KG1 (cell line): ENCODE measurements around the gene MRPL37.
"Not testable (repeated sequence)": the region's sequence is repeated elsewhere in the genome, so short reads cannot be mapped to it uniquely, and the experiment has no call there.

Source experiments
- DNase-seq: peaks from one replicate; lab custom pipeline; 2025; lab: John Stamatoyannopoulos, UW

The MRPL37 gene

DNA sequence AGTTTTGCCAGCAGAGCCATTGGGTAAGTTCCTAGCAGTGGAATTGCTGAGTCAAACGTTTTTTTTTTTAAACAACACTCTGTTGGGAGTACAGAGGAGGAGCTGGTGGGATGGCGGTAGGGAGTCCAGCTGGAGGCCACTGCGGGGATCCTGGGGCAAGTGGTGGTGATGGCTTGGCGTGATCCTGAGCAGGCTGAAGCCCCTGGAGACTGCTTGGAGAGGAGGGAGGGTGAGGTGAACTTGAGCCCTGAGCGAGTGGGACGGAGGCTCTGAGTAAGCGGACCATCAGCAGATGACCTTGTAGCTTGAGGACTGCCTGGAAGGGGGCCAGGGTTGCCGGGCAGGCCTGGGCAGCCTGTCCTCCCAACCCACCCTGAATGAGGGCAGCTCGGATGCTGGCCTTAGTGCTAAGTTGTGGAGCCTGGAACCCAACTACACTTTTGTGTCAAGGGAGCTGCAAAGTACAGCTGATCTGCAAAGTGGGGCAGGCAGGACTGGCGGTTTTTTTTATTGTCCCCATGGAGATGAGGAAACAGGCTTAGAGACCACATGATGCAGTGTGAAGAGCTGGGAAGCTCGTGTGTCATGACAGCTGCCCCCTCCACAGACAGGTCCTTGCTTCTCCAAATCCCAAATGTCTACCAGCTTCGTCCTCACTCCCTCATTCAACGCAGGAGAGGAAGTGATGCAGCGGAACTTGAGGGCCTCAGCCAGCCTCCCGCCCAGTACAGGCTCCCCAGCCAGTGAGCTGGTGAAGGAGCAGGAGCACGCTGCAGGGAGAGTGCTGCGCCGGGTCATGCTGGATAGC, 20.2 kb downstream of the MRPL37 start:
- DNase-seq: no peak

DNA sequence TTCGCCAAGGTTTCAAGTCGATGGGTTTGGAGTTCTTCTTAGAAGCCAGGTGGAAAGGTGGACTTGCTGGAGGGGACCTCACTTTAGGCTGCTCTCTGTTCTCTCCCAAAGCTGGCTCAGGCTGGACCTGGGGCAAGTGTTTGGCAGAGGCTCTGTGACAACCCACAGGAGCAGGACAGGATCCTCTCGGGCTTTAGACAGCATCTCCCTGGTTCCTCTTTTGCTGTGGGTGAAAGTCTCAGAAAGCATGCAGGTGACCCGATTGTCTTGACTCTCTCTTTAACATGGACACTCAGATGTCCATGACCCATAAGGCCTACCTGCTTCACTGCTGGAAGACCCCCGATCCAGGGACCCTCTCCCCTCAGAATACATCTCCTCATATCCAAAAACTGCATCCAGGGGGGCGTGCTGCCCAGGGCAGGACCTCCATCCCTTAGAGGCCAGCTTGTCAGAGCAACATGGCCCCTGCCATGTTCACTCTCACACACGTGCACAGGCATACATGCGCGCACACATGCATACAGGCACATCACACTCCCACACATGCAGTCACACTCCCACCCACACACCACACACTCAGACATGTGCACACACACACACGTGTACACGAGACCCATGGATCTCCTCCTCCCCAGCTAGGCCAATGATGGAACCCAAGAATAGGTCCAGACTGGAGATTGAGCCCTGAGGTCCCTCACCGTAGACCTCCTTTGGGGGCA, 21.3 kb downstream of the MRPL37 start:
- no peak for DNase-seq

DNA sequence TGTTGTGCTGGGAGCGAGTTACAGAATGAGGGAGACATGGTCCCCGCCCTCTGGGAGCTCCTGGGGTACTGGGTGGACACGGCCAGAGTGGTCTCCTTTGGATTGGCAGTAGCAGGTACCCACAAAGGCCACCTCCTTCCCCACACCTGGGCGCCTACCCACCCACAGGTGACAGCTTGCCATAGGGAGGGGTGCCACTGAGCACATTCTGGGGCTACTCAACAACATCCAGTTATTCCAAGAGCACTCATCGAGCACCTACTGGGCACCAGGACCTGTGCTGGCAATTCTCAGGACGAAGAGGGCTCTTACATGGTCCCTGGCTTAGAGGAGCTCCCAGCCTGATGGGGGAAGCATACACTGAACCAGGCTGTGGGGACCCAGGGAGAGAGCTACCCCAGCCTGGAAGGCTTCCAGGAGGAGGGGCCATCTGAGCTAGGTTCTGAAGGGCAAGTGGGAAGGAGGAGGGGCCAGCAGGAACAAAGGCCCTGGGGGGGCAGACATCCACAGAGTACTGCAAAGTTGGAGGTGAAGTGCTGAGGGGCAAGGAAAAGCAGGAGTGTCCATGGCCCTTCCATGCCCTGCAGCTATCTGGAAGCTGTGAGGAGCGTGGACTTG, 22.0 kb downstream of the MRPL37 start:
- no peak for DNase-seq

DNA sequence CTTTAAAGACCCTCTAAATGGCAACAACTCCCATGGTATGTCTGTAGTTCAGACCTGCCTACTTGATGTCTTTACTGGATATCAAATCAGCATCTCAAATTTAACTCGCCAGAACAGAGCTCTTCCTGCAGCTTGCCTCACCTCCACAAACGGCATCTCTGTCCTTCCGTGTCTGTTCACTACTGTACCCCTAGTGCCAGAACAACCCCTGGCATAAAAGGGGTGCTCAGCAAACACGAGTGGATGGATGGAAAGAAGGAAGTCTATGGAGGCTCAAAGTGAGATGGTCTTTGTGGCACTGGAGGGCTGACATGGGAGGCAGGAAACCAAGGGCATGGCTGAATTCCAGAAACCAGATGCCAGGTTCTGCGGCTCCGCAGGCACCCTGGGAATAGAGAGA, 22.7 kb downstream of the MRPL37 start:
- no peak for DNase-seq

DNA sequence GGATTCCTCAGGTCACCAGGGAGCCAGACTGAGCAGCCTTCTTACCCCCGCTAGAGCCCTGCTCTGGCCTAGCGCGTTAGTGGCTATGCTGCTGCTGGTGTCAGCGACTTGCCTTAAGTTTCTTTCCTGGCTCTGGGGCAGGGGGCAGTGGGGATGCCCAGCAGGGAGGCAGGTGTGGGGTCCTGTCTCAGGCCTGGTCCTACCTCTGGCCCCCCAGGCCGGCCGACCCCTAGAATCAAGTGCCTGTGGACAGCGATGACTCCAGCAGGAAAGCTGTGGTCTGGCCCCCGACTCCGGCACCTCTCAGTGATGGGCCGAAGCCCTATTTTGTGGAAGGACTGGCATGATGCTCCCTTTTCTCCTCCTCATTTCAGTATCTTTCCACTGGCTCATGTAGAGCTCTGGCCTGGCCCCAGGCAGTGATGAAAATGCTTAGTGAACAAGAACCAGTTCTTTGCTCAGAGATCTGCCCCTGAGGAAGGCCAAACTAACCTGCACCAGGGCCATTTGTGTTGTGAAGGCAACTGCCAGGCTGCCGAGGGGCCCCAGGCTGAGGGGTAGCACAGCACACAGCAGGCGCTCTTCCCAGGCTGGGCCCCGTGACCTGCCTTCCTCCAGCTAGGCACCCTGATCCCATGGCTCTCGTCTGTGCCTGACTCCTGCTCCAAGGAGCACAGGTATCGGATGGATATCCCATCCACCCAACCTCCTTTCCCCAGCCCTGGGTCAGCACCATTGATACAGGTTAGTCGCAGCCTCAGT, 23.7 kb downstream of the MRPL37 start:
- DNase-seq: no peak

DNA sequence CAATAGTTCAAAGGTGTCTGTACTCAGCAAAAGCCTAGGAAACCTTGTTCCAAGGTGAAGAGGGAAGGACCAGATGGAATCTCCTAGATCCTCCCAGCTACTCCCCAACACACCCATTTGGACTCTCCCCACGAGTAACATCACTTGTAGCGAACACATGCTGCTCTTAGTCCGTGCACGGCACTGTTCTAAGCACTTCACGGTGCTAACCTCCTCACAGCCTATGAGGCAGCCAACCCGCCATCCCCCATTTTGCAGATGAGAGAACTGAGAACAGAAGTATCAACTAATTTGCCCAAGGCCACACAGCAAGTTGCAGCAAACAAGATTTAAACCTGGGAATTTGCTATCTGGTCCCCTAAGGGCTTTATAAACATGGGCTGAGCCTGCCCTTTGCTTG, 24.3 kb downstream of the MRPL37 start:
- no peak for DNase-seq

DNA sequence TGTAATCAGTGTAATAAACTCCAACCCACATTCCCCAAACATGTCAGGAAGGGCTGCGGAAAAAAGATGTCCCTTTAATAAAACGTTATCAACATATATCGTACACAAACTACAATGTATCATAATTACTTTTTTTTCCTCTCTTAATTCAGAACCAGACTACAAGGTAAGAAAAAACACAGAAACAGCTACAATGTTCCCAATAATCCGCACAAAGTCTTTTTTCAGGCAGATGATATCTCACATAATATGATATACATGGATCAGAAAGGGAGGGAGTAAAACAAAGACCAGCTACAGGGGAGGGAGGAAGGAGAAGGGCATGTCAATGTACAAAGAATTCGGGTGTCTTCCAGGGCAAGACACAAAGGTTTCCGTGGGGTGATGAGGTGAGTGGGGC, 25.4 kb downstream of the MRPL37 start:
- DNase-seq: no peak

DNA sequence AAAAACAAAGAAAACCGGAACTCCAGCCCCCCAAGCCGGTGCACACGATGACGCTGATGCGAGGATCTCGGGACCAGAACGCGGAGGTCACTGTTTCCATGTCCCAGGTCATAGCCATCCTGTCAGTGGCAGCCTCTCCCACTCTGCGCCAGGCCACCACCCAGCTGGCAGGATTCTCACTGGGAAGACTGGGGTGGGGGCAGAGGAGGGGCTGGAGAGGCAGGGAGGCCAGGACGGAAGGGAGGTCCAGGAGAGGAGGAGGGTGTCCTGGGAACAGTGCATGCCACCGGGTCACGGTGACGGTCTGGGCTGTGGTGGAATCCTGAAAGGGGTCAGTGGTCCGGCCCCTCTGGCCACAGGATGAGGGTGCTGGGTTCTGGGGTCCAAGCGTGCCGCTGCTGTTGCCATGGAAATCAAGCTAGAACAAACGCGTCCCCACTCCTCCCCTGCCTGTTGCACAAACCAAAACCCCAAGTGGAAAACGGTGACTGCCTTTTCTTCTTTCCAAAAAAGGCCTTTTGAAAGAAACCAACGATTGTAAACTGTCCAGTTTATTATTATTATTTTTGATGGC, 26.1 kb downstream of the MRPL37 start:
- no peak for DNase-seq

DNA sequence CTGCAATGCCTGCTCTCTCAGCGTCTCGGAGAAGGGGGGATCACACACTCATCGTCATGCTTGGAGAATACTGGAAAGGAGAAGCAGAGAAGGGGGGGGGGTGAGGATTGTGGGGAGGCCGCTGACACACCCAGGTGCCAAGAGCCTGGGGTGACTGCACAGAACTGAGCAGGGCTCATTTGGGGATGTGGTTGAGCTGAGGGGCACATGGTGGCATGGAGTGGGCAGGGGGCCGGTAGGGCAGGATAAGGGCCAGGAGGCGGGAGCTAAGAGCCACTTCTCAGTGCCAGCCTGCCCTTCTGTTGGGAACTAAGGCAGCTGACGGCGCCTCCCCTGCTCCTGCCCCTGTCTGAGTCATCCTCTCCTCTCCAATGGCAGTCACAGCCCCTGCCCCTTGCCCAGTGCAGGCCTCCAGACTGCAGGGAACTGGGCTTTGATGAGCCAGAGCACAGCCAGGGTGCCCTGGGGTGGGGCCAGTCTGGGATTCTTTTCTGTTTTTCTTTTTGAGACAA, 27.2 kb downstream of the MRPL37 start:
- DNase-seq: no peak

DNA sequence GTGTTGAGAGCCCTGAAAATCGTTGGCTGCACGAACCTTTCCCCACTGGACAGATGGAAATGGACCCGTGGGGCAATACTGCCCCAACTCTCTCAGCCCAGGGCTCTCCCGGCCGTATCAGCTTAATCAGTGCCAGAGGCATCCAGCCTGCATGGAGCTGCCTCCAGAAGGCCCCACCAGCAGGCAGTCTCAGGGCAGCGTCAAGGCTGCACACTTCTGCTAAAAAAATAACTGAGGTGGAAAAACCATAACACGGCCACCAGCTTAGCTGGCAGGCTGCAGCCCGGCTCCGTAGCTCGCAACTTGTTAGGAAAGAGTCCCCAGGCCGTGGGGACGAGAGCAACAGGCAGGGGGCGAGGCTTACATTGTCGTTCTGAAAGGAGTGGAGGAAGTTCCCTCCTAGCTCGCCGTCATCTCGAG, 27.9 kb downstream of the MRPL37 start:
- DNase-seq: no peak

DNA sequence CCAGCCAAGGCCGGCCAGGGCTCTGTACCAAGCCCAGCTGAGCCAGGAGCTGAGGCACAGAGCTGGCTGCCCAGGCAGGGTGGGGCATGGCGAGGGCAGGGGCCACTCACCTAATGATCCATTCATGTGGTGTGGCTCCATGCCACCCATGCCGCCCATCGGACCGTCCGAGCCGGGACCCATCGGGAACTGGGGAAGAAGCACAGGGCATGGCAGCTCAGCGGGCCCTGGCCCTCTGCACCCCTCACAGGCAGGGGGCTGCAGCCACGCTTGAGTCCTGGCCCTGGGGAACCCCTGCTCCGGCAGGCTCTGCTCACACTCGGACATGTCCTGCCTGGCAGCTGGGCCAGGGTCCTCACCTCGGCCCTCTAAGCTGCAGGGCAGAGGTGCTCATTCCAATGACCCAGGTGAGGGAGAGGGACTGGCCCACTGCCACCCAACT, 28.7 kb downstream of the MRPL37 start:
- no peak for DNase-seq

DNA sequence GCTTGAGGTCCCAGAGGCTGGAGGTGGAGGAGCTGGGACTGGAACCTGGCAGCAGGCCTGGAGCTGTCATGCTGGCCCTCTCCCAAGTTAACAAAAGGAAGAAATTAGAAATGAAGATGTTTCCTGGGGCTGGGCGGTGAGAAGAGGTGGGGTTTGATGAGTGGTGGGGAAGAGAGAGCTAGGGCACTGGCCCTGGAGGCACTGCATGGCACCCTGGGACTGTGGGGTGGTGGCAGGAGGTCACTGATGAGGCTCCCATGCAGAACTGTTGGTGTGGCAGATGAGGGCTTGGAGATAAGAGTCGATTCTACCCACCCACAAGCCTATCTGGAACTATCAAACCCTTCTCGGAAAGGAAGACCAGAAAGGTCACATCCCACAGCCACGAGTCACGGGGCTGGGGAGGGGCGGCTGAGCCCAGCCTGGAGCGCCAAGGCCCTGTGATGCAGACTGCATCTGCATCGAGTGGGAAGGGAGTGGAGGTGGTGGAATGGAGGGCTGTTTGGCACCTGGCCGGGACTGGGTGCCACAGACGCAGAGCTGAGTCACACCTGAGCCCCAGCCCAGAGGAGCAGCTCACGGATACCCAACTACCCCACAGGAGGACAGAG, 29.4 kb downstream of the MRPL37 start:
- no peak for DNase-seq

DNA sequence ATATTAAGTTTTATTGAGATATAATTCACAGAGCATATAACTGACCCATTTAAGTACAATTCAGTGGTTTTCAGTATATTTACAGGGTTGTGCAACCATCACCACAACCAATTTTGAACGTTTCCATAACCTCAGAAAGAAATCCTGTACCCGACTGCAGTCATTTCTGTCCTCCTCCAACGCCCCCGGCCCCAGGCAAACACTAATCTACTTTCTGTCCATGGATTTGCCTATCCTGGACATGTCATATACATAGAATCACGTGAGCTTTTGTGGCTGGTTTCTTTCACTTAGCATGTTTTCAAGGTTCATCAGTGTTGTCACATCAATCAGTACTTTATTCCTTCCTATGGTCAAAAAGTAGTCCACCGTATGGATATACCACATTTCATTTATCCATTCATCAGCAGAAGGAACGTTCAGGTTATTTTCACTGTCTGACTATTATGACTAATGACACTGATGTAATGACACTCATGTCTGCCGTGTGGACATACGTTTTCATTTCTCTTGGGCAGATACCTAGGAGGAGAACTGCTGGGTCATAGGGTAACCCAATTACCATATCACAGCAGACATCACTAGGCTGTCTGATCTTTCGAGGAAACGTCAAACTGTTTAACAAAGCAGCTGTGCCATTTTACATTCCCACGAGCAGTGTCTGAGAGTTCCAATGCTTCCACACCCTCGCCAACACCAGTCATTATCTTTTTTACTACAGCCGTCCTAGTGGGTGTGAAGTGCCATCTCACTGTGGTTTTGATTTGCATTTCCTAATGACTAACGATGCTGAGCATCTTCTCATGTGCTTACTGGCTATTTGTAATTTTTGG, 30.8 kb downstream of the MRPL37 start:
- DNase-seq: no peak

DNA sequence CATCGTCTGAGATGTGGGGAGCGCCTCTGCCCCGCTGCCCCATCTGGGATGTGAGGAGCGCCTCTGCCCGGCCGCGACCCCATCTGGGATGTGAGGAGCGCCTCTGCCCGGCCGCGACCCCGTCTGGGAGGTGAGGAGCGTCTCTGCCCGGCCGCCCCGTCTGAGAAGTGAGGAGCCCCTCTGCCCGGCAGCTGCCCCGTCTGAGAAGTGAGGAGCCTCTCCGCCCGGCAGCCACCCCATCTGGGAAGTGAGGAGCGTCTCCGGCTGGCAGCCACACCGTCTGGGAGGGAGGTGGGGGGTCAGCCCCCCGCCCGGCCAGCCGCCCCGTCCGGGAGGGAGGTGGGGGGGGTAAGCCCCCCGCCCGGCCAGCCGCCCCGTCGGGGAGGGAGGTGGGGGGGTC, 33.2 kb downstream of the MRPL37 start:
- DNase-seq: not testable (repeated sequence)

DNA sequence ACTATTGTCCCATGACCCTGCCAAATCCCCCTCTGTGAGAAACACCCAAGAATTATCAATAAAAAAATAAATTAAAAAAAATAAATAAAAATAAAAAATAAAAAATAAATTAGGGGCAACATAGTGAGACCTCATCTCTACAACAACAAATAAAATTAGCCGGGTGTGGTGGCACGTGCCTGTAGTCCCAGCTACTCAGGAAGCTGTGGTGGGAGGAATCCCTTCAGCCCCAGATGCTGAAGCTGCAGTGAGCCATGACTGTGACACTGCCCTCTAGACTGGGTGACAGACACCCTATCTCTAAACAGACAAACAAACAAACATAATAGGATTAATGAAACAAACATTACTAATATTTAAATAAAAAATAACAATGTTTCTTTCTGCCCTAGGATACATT, 34.3 kb downstream of the MRPL37 start:
- no peak for DNase-seq

DNA sequence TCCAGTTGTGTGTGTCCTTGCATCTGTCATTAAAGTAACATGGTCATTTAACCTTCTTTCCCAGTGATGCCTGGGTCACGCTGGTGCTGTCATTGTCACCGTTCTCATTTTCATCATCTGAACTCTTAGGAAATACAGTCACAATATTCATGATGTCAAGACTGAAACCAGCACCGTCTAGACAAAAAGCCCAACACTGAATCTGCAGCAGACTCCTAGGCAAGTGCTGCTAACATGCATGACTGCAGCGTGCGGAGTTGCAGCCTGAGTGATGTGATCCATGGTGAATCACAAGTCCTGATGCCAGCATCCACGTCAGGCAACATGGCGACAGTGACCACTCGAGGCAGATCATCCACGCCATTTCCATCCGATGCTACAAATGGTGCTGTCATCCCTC, 37.6 kb downstream of the MRPL37 start:
- DNase-seq: no peak

DNA sequence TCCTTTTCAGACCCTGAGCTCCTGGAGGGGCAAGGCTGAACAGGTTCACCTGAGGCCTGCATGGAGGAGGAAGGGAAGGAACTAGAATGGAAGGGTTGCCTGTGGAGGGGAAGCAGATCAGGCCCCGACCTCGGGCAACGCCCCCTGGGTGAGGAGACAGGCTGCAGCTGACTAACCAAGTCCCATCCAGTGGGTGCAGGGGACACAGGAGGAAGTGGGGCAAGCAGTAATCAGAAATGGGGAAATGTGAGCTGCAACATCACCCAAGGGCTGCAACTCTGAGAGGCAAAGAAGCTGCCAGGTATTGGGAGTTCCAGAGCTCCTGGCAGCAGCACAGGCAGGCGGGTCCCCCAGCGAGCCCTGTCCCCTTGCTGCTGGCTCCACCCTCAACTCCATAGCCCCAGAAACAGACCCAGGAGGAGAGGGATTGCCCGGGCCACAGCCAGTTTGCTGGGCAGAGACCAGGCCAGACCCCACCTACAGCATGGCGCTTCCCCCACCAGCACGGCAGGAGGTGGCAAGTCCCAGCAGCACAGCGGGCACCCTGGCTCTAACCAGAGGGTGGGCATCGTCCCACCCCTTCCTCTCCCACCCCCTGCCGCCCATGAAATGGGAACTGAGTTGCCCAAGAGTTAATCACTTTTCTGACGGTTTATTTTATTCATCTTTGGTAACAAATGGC, 38.5 kb downstream of the MRPL37 start:
- DNase-seq: peak; percentile 9

DNA sequence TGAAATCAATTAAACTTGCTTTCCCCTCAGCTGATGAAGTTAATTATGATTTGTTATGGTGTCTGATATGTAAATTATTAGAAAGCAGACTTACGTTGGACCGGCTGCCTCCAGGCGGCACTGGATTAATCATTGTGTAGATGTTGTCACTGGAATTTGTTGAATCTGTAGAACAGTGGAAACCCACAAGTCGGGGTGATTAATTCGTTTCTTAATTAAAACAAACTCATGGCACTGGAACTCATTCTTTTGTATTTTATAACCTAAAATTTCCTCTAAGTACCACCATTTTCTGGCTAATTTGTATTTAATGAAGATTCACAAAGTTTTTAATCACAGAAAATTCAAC, 39.0 kb downstream of the MRPL37 start:
- DNase-seq: no peak

DNA sequence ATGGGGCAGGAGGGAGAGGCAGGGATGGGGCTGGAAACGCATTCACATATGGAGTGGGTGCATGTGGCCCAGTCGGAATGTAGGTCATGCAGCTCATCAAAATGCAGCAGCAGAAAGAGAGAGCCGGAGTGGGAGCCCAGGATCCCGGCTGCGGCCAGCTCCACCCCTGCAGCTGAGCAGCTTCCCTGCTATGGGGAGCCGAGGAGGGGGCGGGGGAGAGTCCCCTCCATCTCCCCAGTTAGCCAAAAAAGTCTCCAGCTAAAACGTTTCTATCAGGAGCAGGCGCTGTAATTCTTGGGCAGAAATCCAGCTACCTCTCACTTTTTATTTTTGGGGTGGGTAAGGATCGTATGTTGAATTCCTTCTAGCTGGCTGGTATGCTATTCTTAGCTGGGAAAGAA, 39.7 kb downstream of the MRPL37 start:
- no peak for DNase-seq

DNA sequence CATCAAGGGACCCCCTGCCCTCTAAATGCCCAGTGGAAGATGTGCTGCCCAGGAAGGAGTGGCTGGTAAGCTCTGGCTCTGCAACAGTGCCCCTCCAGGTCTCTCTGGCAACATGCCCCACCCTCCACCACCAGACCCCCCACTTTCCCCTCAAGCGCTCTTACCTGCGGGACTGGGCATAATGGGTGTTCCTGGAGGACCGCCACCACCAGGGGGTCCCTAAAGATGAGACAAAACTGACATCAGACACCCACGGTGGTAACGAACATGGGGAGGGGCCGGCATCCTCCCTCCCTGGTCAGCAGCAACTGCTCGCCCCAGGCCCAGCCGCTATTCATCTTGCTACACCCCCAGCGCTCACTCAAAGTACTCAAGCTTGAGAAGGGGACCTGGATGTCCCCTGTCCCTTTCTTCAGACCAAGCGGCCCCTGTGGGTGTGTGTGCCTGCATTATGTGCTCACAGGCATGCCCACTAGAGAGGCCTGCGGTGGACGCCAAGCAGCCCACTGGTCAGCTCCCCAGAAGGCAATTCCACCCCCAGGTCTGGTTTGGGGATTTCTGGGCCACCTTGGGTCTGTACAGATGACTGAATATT, 40.9 kb downstream of the MRPL37 start:
- DNase-seq: no peak
